HEK293T (cell line): ENCODE data around the gene PRPF6.
A peak's percentile ranks its signal among the peaks of the same experiment; 100 is the strongest.
"Not testable (repeated sequence)": the region's sequence is repeated elsewhere in the genome, so short reads cannot be mapped to it uniquely, and the experiment has no call there.

Experiments
- CTCF ChIA-PET: fragments of 350-600 bp; formaldehyde crosslinking; extraction: SDS; loops from one replicate; lab custom pipeline; 2021; ENCODE audit warnings: antibody characterized with exemption, inconsistent platforms; lab: Yijun Ruan, JAX
- POLR2A ChIA-PET: fragments of 350-600 bp; formaldehyde crosslinking; extraction: SDS; loops from one replicate; lab custom pipeline; 2020; ENCODE audit warnings: antibody characterized with exemption, inconsistent platforms; lab: Yijun Ruan, JAX
- DNase-seq: peaks from one replicate; pipeline ENCODE4 v3.0.0; 2012; ENCODE audit warnings: mixed read lengths; ENCODE audit errors: extremely low spot score
- ARNT ChIP-seq: fragments of 450-650 bp; IDR thresholded peaks from 2 replicates; pipeline ENCODE4 v1.6.1; 2017; ENCODE audit warnings: mild to moderate bottlenecking
- BHLHE40 ChIP-seq: fragments of 450-650 bp; IDR thresholded peaks from 2 replicates; pipeline ENCODE4 v1.6.1; 2016; ENCODE audit warnings: mild to moderate bottlenecking, moderate library complexity, borderline replicate concordance
- CTBP1 ChIP-seq: fragments of 450-650 bp; IDR thresholded peaks from 2 replicates; pipeline ENCODE4 v1.6.1; 2016; ENCODE audit warnings: borderline replicate concordance
- ELF4 ChIP-seq: fragments of 450-650 bp; IDR thresholded peaks from 2 replicates; pipeline ENCODE4 v1.6.1; 2017; ENCODE audit warnings: antibody characterized with exemption
- FOXA1 ChIP-seq: fragments of 450-650 bp; IDR thresholded peaks from 2 replicates; pipeline ENCODE4 v1.6.1; 2016; ENCODE audit warnings: mild to moderate bottlenecking
- FOXK2 ChIP-seq: fragments of 450-650 bp; IDR thresholded peaks from 2 replicates; pipeline ENCODE4 v1.6.1; 2016; ENCODE audit warnings: mild to moderate bottlenecking
- FOXM1 ChIP-seq: fragments of 450-650 bp; IDR thresholded peaks from 2 replicates; pipeline ENCODE4 v1.6.1; 2017; ENCODE audit warnings: mild to moderate bottlenecking, borderline replicate concordance
- HDGF ChIP-seq: fragments of 450-650 bp; IDR thresholded peaks from 2 replicates; pipeline ENCODE4 v1.6.1; 2017; ENCODE audit warnings: antibody characterized with exemption, borderline replicate concordance
- L3MBTL2 ChIP-seq: fragments of 450-650 bp; conservative IDR thresholded peaks from 2 replicates; pipeline ENCODE4 v1.6.1; 2016; ENCODE audit warnings: mild to moderate bottlenecking
- LEF1 ChIP-seq: fragments of 450-650 bp; IDR thresholded peaks from 2 replicates; pipeline ENCODE4 v1.6.1; 2017; ENCODE audit warnings: mild to moderate bottlenecking, borderline replicate concordance
- NFRKB ChIP-seq: fragments of 450-650 bp; IDR thresholded peaks from 2 replicates; pipeline ENCODE4 v1.6.1; 2016; ENCODE audit warnings: mild to moderate bottlenecking, moderate library complexity
- PKNOX1 ChIP-seq: fragments of 450-650 bp; IDR thresholded peaks from 2 replicates; pipeline ENCODE4 v1.6.1; 2016
- SP1 ChIP-seq: fragments of 450-650 bp; IDR thresholded peaks from 2 replicates; pipeline ENCODE4 v1.6.1; 2017
- SUZ12 ChIP-seq: fragments of 450-650 bp; IDR thresholded peaks from 2 replicates; pipeline ENCODE4 v1.6.1; 2016; ENCODE audit warnings: mild to moderate bottlenecking
- TARDBP ChIP-seq: fragments of 450-650 bp; IDR thresholded peaks from 2 replicates; pipeline ENCODE4 v1.6.1; 2016
- ZNF384 ChIP-seq: fragments of 450-650 bp; IDR thresholded peaks from 2 replicates; pipeline ENCODE4 v1.6.1; 2016

The PRPF6 gene

GRCh38 chr20:63956664-63957003 is 24.3 kb upstream of the PRPF6 start:
- ChIA-PET CTCF (interaction anchor here (1.0 kb wide), 1 partner anchor 49 kb away, joined by 4 read pairs; no protein-coding TSS in a partner anchor), POLR2A (interaction anchor here (0.6 to 3.3 kb wide), 11 partner anchors 11 to 181 kb away, joined by 3 to 27 read pairs (median 3); partner anchors contain the start of gene PRPF6)
- no peak for DNase-seq
- TF ChIP-seq L3MBTL2 (peak; percentile 84), LEF1 (no peak)

- TF ChIP-seq ARNT (no peak), CTBP1 (no peak), NFRKB (no peak), L3MBTL2 (no peak), BHLHE40 (no peak)
- ChIA-PET POLR2A (interaction anchor here (1.1 to 3.3 kb wide), 3 partner anchors 11 to 66 kb away, joined by 3 to 27 read pairs (median 13); partner anchors contain the start of gene PRPF6), CTCF (interaction anchor here (0.6 to 1.0 kb wide), 4 partner anchors 11 to 50 kb away, joined by 3 to 4 read pairs (median 3); partner anchors contain the start of gene PRPF6)
- peak; percentile 61 for DNase-seq
Measured at GRCh38 chr20:63957004-63957689, 23.8 kb upstream of the PRPF6 start.

- peak; percentile 20 for DNase-seq
- CTCF ChIA-PET = interaction anchor here (0.6 to 1.0 kb wide), 4 partner anchors 10 to 50 kb away, joined by 3 to 4 read pairs (median 3); partner anchors contain the start of gene PRPF6
- POLR2A ChIA-PET = interaction anchor here (1.0 to 3.3 kb wide), 3 partner anchors 10 to 23 kb away, joined by 4 to 27 read pairs (median 13); partner anchors contain the start of gene PRPF6
- TF ChIP-seq HDGF (no peak), TARDBP (no peak), PKNOX1 (no peak), FOXA1 (no peak), LEF1 (no peak), L3MBTL2 (no peak), NFRKB (no peak), ARNT (no peak), BHLHE40 (no peak), SP1 (no peak), ZNF384 (no peak), ELF4 (no peak), CTBP1 (no peak), FOXK2 (no peak), SUZ12 (no peak), FOXM1 (no peak)
Measured at GRCh38 chr20:63957690-63958441, 23.1 kb upstream of the PRPF6 start.

GRCh38 chr20:63958471-63958870 is 22.5 kb upstream of the PRPF6 start:
- CTCF ChIA-PET = interaction anchor here (1.0 kb wide), 1 partner anchor 15 kb away, joined by 4 read pairs; no protein-coding TSS in a partner anchor

GRCh38 chr20:63958964-63959698 is 21.8 kb upstream of the PRPF6 start:
- TF ChIP-seq FOXK2 (no peak), SP1 (no peak), FOXA1 (no peak), FOXM1 (no peak)
- ChIA-PET POLR2A (interaction anchor here (1.0 to 3.3 kb wide), 3 partner anchors 9 to 21 kb away, joined by 4 to 27 read pairs (median 13); partner anchors contain the start of gene PRPF6), CTCF (interaction anchor here (1.0 kb wide), 1 partner anchor 15 kb away, joined by 4 read pairs; no protein-coding TSS in a partner anchor)
- DNase-seq = no peak

More at GRCh38 chr20:63958471-63958870, 22.5 kb upstream of the PRPF6 start:
- TF ChIP-seq FOXK2 (no peak), SP1 (no peak)
- POLR2A ChIA-PET = interaction anchor here (1.0 to 3.3 kb wide), 3 partner anchors 9 to 22 kb away, joined by 4 to 27 read pairs (median 13); partner anchors contain the start of gene PRPF6
- DNase-seq = no peak

- ChIA-PET CTCF (no interaction called here), POLR2A (no interaction called here)
- DNase-seq = no peak
- TF ChIP-seq ARNT (no peak), L3MBTL2 (no peak), FOXA1 (no peak), ELF4 (no peak), SUZ12 (no peak), NFRKB (no peak), CTBP1 (no peak), SP1 (no peak), HDGF (no peak), LEF1 (no peak), TARDBP (no peak)
Measured at GRCh38 chr20:63959699-63960075, 21.2 kb upstream of the PRPF6 start.

- DNase-seq, CTCF ChIA-PET, POLR2A ChIA-PET: not testable (repeated sequence)
Measured at GRCh38 chr20:63960654-63961621, 20.0 kb upstream of the PRPF6 start.
